Muscle of back (tissue), 11 donors: ENCODE results near the gene DCDC1. TPM values are rescaled to one million over a fixed set of nuclear protein-coding genes. Genes with fewer than 3 reads are reported as not detected.

Experiments
- DNase-seq, 3 donors: peaks; one replicate each; pipeline versions ENCODE4 v3.0.0 to v3.0.0-alpha.2; 2013
- polyA plus RNA-seq, 10 donors: library from polyadenylated mRNA; unstranded; fragments of 120-200 nt; gene quantifications; one replicate each; pipeline ENCODE4 v1.2.1, GENCODE V29; 2013; ENCODE audit not compliant: insufficient read length in 10 of 10

DCDC1 gene
- polyA plus RNA-seq, 10 donors = 0.07 to 0.47 (median 0.36) TPM

DNA sequence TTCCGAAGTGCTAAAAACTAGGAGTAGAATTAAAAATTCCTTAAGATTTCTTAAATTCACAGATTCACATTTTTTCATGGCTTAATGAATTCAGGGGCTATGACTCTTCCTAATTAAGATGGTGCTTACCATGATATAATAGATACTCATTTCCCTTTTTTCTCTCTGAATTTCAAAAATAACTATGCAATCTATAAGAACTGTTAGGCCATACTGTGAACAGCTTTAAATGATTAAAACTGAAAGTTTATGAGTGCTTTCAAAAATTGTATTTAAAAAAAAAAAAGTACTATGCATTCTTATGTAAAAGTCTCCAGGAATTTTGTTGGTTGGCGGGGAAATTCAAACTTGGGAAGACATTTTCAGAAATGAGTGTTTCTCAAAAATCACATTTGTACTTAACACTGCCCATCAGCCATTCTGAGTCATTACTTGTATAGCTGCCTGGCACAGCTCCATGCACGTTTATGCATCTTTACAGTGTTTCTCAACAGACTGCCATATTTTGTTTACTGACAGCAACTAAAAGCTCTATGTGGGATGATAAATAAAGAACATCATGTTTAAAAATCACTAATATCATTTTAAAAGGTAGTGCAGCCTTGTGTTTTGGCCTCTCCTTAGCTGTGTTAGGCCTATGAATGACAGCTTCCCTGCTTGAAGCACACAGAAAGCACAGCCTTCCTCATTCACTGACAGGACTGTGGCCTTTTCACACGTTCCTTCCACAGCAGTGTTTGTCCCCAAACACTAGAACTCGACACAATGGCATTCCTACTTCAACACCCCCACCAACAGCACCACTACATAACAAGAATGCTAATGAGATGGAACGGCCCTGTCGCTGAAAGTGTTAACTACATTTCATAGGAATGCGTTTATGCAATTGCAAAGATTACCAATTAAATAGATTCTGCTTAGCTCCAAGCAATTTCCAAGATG is 131.4 kb downstream of the DCDC1 start:
- no peak for DNase-seq

- peak in 1 of 3 donors; percentile 8 for DNase-seq
These were observed 133.4 kb downstream of the DCDC1 start for GRCh38 chr11:31236143-31236542.

DNA sequence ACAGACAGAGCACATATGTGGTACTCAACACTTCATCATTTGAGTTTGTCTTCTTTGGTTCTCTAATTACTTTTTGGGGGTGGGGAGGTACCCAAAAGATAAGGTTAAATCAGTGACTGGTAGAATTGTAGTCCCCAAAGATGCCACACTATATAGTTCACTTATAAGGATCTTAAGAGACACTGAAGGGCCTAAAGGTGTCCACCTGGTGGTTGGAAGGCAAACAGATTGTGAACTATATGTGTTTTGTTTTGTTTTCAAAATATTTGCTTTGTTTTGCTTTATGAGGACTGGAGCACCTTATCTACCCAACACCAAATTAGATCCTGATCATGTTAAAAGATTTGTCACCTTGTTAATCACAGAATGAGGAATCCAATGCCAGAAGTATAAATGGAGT is 136.1 kb downstream of the DCDC1 start:
- no peak for DNase-seq

- no peak for DNase-seq
These were observed 137.9 kb downstream of the DCDC1 start for GRCh38 chr11:31231601-31232000.

DNA sequence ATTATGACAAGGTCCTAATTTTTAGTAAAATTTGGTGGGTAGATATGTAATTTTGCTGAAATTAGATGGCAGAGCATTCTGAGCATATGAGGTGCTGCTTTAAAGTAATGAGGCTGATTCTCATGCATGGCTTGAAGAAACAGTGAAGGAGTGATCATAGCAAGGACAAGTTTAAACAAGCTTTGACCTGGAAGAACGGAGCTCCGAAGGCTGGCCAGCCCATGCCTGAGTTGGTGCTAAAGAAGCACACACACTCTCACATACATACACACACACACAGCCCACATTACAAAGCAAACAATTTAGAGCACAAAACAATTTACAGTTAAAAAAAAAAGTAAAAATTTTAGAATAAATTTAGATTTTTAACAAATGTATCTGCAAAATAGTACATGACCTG is 150.7 kb downstream of the DCDC1 start:
- DNase-seq = no peak

DNA sequence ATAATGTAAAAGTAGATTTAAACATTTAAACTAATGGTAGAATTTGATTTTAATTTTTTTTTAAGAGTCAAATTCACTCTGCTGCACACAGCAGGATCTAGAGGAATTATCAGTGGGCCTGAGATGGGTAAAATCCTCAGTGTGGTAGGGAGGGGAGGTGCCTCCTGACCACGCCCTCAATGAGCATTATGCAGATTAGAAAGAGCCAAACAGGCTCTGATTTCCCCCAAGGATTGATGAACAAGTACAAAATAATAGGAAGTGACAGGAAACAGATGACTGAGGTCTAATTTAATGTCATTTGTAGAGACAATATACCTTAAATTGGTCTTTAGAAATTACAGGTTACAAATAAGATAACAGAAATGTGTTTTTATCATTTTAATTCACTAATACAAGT is 155.2 kb downstream of the DCDC1 start:
- DNase-seq = no peak

- no peak for DNase-seq
These were observed 170.2 kb downstream of the DCDC1 start for GRCh38 chr11:31199378-31199777.

GRCh38 chr11:31173926-31174680 is 195.4 kb downstream of the DCDC1 start:
- DNase-seq = no peak

GRCh38 chr11:31160504-31161422 is 208.8 kb downstream of the DCDC1 start:
- no peak for DNase-seq

GRCh38 chr11:31150841-31151240 is 218.7 kb downstream of the DCDC1 start:
- DNase-seq = no peak

GRCh38 chr11:31150011-31150410 is 219.5 kb downstream of the DCDC1 start:
- no peak for DNase-seq

GRCh38 chr11:31141789-31142188 is 227.8 kb downstream of the DCDC1 start:
- DNase-seq = no peak

GRCh38 chr11:31139479-31139878 is 230.1 kb downstream of the DCDC1 start:
- DNase-seq = no peak

- no peak for DNase-seq
These were observed 236.8 kb downstream of the DCDC1 start for GRCh38 chr11:31132531-31133421.

GRCh38 chr11:31131760-31132159 is 237.8 kb downstream of the DCDC1 start:
- DNase-seq = no peak

GRCh38 chr11:31127290-31127689 is 242.2 kb downstream of the DCDC1 start:
- no peak for DNase-seq

GRCh38 chr11:31120428-31120827 is 249.1 kb downstream of the DCDC1 start:
- no peak for DNase-seq

GRCh38 chr11:31118566-31118965 is 251.0 kb downstream of the DCDC1 start:
- DNase-seq = no peak

DNA sequence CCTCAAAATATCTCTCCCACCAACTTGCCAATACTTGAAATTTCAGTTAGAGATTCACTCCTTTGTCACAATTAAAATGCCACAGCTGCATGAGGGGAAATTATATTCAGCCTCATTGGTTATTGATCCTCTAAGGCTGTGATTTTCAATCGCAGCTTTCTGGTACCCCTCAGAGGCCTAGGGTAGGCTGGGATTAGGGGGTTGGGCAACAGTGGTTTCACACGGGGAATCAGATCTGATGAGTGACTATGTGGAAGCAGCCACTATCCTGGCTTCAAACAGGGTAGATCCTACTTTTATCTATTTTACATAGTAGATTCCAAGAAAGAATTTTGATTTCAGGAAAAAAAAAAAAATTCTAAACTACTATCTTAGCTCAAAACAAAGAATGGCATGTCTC is 252.5 kb downstream of the DCDC1 start:
- no peak for DNase-seq

GRCh38 chr11:31114442-31114841 is 255.1 kb downstream of the DCDC1 start:
- no peak for DNase-seq

DNA sequence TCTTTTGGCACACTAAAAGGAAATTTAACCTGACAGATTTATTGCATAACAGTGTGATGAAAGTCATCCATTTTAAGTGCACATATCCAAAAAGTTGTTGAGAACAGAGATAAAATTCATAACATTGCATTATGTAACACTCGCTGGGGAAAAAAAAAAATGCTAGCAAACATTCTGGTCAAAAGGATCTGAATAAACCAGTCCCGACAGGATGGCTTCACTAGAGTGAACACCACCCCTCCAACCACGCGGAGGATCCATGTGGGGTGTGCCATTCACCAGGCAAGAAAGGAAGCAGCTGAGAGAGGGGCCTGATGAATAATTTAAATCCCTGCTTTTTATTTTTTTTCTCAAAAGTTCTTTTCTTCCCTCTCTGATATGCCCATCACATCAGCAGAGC is 258.7 kb downstream of the DCDC1 start:
- DNase-seq = no peak
